ENCODE measurements around the gene MPPED1.

The MPPED1 gene

DNA sequence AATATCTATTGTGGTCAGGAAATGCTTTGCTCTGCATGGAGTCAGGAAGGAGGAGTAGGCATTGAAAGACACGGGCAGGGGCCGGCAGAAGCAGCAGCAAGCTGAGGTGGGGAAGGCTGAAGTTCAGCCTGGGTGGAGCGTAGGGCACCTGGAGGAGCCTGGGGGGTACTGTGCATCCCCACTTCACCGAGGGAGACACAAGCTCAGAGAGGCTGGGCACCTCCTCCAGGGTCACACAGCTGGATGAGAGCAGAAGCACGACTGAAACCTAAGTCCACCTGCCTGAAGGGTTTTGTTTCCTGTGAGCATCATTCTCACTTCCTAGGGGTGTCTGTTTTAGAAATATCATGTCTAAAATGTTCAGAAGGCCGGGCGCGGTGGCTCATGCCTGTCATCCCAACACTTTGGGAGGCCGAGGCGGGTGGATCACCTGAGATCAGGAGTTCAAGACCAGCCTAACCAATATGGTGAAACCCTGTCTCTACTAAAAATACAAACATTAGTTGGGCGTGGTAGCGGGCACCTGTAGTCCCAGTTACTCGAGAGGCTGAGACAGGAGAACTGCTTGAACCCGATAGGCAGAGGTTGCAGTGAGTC lies 138.3 kb downstream of the MPPED1 start:
- no peak for DNase-seq

DNA sequence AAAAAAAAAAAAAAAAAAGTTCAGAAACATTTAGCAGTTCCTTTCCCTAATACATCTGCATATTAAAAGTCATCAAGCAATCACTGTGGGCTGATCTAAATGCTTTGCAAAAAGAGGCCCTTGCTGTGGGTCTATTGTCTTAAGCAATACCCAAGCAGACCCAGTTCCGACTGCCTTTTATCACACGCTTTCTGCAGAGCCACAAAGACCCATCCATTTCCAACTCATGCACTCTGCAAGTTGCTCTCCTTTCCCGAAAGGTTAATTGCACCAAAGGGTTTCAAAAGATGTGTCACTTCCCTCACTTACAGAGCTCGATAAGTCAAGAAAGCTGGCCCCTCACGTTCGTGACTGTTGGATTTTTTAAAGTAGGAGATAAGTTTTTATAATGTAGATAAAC lies 138.9 kb downstream of the MPPED1 start:
- DNase-seq = no peak

DNA sequence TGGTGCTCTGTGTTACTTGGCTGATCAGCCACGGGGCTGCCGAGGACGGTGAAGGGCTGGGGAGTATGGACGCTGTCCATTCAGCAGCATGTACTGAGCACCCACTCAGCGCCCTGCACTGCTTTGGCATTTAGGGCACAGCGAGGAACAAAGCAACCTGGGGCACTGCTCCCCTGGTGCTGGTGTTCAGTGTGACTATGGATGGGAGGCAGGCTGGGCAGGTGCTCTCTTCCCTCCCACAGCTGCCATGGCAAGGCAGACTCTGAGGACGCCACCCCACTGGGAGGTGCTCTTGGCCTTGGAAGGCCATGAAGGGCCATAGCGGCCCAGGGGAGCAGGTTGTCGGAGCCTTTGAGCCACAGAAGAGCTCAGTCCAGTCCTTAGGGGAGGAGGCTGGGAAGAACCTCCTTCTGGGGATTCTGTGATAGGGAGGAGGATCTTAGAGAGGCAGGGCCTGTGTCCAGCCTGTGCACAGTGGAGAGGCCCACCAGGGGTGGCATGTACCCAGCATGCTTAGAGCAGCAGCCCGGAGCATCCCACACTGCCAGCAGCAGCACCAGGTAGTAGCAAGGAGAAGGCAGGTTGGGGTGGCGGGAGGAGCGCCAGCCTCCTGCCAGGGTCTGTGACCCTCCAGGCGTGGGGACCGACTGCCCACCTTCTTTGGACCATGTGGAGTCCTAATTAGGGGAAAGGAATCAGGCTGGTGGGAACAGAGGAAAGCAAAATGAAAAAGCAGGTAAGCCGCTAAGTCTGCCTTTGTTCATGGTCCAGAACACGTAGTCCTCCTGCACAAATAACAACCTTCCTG lies 141.8 kb downstream of the MPPED1 start:
- no peak for DNase-seq

DNA sequence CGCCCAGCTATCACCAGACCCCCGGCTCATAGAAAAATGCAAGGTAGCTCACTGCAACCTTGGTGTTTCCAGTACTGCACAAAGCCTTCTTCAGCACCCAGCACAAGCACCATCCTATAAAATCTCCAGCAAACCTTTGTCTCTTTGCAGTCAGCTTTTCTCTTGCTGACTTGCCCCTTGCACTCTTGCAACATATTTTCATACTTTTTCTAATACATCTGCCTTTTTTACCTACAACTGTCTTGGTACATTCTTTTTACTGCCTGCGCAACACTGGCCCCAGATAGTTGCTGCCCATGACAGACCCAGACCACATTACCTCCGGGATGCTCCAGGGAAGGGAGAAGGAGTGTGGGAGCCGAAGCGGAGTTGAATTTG lies 142.4 kb downstream of the MPPED1 start:
- no peak for DNase-seq

DNA sequence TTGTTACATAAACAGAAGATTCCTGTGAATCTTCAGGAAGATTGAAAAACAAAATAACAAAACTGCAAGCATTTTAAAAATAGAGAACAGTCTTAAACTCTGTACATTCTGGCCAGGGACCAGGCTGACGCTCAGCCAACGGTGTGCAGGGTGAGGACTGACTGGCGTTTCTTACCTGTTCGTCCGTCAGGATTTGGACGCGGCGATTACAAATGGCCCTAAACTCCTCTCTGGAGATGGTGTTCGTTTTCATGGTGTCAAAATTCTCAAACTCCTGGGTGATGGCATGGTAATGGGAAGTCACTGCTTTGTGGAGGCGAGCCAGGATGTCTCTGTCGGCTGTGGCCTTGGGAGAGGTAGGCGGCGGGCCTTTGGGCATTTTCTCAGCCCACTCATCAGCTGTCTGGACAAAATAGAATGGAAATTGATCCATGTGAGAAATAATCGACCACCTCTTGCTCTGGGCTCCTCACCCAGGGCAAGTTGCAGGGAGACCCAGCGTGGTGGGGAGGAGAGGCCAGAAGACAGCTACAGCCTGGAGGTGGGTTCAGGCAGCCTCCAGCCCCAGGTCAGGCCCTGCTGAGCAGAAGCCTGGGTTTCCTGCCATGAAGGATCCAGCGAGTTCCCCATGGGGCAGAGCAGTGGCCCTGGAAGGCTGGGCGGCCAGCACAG lies 143.0 kb downstream of the MPPED1 start:
- no peak for DNase-seq

DNA sequence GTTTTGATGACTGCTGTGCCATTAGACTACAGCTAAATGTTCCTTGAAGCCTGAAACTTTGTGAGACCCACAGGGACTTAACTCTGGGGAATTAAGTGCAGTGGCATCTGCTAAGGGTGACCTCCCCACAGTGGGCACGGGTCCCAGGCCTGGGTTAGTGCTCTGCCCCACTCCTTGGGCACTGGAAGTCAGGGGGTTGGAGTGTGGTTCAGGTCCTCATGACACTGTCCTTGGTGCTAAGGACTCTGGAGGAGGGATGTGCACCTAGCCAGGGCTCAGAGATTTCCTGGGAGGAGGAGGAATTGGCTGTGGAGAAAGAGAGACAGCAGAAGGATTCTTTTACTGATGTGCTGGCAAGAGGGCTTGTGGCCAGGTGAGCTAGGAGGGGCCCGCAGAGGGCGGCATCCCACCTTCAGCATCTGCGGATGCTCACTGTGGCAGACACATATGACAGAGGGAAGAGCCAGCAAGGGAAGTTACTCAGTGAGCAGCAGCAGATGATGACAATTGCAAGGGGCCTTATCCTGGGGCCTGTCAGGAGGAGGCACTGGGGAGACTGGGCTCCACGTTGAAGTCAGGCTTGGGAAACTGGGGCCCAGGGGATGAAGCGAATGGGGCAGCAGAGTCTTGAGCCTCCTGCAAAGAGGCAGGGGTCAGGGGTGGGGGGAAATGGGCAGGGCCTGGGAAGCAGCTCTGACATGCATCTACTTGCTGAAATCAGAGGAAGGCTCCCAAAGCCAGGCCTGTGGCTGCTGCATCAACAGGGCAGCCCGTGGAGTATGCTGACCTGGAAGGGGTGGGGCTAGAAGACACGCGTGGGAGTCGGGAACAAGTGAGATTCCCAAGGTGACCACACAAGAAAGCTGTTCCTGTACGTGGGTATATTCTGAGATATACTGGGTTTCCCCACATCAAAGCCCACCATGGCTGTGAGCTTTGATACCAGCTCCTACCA lies 144.0 kb downstream of the MPPED1 start:
- DNase-seq = no peak

Data from cortex of kidney (tissue), 1 donor.